C4-2B (cell line): ENCODE results near the gene SEMA5B.

ENCODE experiments used
- H3K27ac ChIP-seq: fragments of 450-650 bp; 2 replicates; pipeline ENCODE4 v1.5.1; 2017
- ZFX ChIP-seq: fragments of 450-650 bp; IDR thresholded peaks from 2 replicates; pipeline ENCODE4 v1.6.1; 2017
- TF ChIP-seq, protein P1 (sequence below): fragments of 450-650 bp; conservative IDR thresholded peaks from 2 replicates; pipeline ENCODE4 v1.5.1; 2017; ENCODE audit warnings: mild to moderate bottlenecking

Gene SEMA5B

DNA sequence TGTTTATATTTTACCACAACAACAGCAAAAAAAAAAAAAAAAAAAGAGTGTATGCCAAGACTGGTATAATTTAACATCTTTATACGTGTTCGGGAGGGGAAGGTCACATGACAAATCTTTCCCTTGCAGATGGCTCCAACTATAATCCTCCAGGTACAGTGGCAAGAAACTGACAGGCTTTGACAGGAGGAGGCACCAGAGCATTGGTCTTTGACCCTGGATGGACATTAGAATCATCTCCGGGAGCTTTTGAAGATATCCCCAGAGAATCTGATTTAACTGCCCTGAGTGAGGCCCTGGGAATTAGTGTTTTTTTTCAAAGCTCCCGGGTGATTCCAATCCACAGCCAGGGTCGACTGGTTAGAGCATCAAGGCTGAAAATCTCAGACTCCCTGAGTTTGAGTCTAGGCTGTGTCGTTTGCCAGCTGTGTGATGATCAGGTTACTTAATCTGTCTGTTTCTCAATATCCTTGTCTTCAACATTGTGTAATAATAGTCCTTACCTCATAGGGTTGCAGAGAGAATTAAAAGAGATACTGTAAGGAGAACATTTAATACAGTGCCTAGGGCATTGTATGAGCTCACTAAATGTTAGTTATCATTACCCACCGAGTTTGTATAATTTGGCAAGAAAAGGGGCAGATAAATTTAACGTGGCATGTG, 8.9 kb upstream of the SEMA5B start:
- TF ChIP-seq ZFX = no peak
- TF ChIP-seq, protein P1, sequence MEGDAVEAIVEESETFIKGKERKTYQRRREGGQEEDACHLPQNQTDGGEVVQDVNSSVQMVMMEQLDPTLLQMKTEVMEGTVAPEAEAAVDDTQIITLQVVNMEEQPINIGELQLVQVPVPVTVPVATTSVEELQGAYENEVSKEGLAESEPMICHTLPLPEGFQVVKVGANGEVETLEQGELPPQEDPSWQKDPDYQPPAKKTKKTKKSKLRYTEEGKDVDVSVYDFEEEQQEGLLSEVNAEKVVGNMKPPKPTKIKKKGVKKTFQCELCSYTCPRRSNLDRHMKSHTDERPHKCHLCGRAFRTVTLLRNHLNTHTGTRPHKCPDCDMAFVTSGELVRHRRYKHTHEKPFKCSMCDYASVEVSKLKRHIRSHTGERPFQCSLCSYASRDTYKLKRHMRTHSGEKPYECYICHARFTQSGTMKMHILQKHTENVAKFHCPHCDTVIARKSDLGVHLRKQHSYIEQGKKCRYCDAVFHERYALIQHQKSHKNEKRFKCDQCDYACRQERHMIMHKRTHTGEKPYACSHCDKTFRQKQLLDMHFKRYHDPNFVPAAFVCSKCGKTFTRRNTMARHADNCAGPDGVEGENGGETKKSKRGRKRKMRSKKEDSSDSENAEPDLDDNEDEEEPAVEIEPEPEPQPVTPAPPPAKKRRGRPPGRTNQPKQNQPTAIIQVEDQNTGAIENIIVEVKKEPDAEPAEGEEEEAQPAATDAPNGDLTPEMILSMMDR = no peak
- H3K27ac ChIP-seq = no peak overlapping the region

GRCh38 chr3:123034996-123035395, 7.4 kb upstream of the SEMA5B start:
- no peak overlapping the region for H3K27ac ChIP-seq
- TF ChIP-seq, protein P1 = no peak
- no peak for TF ChIP-seq ZFX

DNA sequence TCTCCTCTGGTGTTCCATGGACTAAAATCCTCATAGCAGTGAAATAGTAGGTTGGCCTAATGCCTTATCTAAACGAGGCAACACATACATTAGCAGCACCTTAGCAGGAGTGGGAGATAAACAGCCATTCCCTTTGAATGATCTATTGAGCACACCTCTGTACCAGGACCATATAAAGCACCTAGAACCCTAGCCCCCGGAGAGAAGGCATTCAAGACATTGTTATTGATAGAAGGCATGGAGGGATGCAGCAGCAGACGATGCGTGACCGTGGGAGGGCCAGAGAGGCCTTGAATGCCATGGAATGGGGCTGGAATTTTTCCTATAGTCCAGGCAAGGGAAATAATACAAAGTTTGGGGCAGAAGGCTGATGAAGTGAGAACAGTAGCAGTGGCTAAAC, 6.6 kb upstream of the SEMA5B start:
- H3K27ac ChIP-seq = no peak overlapping the region
- TF ChIP-seq, protein P1 = no peak
- no peak for TF ChIP-seq ZFX

DNA sequence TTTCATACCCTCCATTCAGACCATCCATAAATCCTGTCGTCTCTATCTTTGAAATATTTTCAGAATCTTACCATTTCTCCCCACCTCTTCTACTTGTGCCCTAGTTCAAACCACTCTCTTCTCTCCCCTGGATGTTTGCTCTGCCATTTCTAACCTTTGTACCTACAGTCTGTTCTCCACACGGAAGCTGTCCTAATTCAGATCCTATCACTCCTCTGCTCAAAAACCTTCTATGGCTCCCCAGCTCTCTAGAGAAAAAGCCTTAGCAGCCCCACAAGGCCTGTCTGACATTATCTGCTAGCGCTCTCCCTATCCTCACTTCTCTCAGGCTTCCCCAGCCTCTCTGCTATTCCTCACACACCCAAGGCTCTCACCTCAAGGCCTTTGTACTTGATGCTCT, 4.5 kb upstream of the SEMA5B start:
- TF ChIP-seq ZFX = no peak
- TF ChIP-seq, protein P1 = no peak

DNA sequence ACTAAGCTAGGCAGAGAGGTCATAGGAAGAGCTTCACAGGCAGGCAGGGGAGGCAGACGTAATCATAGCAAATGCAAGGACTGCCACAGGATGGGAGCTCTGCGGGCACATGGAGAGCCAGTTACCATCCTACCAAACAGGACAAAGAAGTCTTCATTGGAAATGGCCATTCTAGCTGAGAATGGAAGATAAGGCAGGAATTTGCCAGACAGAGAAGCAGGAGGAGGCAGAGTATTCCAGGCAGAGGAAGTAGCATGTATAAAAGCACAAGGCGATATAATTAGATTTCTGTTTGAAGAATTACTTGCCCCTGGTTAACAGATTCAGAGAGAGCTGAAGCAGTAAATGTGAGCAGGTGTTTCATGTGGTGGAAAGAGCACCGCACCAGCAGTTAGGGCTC, 3.5 kb upstream of the SEMA5B start:
- TF ChIP-seq ZFX = no peak
- TF ChIP-seq, protein P1 = no peak
- no peak overlapping the region for H3K27ac ChIP-seq

More for the DNA sequence above, 4.5 kb upstream of the SEMA5B start:
- no peak overlapping the region for H3K27ac ChIP-seq

- TF ChIP-seq, protein P1 = peak; percentile 73
- no peak for TF ChIP-seq ZFX
Measured at GRCh38 chr3:123028233-123028828, 768 bp upstream of the SEMA5B start.

GRCh38 chr3:123026565-123027291, 835 bp downstream of the SEMA5B start:
- TF ChIP-seq, protein P1 = no peak
- TF ChIP-seq ZFX = no peak
- no peak overlapping the region for H3K27ac ChIP-seq

More at GRCh38 chr3:123028233-123028828, 768 bp upstream of the SEMA5B start:
- H3K27ac ChIP-seq = no peak overlapping the region
